22Rv1 (cell line): ENCODE measurements around the gene SSBP2.
"Not testable (repeated sequence)": the region's sequence is repeated elsewhere in the genome, so short reads cannot be mapped to it uniquely, and the experiment has no call there.

Source experiments
- H3K27ac ChIP-seq: fragments of 450-650 bp; 2 replicates; pipeline ENCODE4 v1.5.1; 2017
- CTCF ChIP-seq: fragments of 450-650 bp; IDR thresholded peaks from 2 replicates; pipeline ENCODE4 v1.5.1; 2017; ENCODE audit warnings: mild to moderate bottlenecking
- ZFX ChIP-seq: fragments of 450-650 bp; IDR thresholded peaks from 2 replicates; pipeline ENCODE4 v1.6.1; 2017; ENCODE audit warnings: antibody characterized with exemption, borderline replicate concordance

SSBP2 gene

GRCh38 chr5:81517462-81517861 lies 233.4 kb downstream of the SSBP2 start:
- H3K27ac ChIP-seq: no peak overlapping the region
- TF ChIP-seq CTCF: no peak
- no peak for TF ChIP-seq ZFX

- H3K27ac ChIP-seq: no peak overlapping the region
- TF ChIP-seq CTCF (no peak), ZFX (no peak)
Measured at GRCh38 chr5:81516091-81516490, 234.8 kb downstream of the SSBP2 start.

- TF ChIP-seq ZFX (no peak), CTCF (peak; percentile 58)
- no peak overlapping the region for H3K27ac ChIP-seq
Measured at GRCh38 chr5:81513982-81514381, 236.9 kb downstream of the SSBP2 start.

- no peak for TF ChIP-seq CTCF
- no peak for TF ChIP-seq ZFX
- H3K27ac ChIP-seq: no peak overlapping the region
Measured at GRCh38 chr5:81513473-81513872, 237.4 kb downstream of the SSBP2 start.

- no peak overlapping the region for H3K27ac ChIP-seq
- TF ChIP-seq CTCF (peak; percentile 91), ZFX (no peak)
Measured at GRCh38 chr5:81506900-81507588, 243.9 kb downstream of the SSBP2 start.

- no peak overlapping the region for H3K27ac ChIP-seq
- no peak for TF ChIP-seq CTCF
Measured at GRCh38 chr5:81506378-81506777, 244.5 kb downstream of the SSBP2 start.

GRCh38 chr5:81505672-81506071 lies 245.2 kb downstream of the SSBP2 start:
- no peak overlapping the region for H3K27ac ChIP-seq
- TF ChIP-seq ZFX: no peak
- TF ChIP-seq CTCF: no peak

- H3K27ac ChIP-seq: not testable (repeated sequence)
Measured at GRCh38 chr5:81503602-81504001, 247.3 kb downstream of the SSBP2 start.
